NCI-H2107 treated with DMSO at 0.1 percent for 48 hours (cell line): Measurements from ENCODE around the gene TBC1D3L.
"Not testable (repeated sequence)": the region's sequence is repeated elsewhere in the genome, so short reads cannot be mapped to it uniquely, and the experiment has no call there.

Experiments used
- DNase-seq: peaks from one replicate; lab custom pipeline; 2025; ENCODE audit not compliant: unreplicated experiment; lab: John Stamatoyannopoulos, UW

TBC1D3L gene

DNA sequence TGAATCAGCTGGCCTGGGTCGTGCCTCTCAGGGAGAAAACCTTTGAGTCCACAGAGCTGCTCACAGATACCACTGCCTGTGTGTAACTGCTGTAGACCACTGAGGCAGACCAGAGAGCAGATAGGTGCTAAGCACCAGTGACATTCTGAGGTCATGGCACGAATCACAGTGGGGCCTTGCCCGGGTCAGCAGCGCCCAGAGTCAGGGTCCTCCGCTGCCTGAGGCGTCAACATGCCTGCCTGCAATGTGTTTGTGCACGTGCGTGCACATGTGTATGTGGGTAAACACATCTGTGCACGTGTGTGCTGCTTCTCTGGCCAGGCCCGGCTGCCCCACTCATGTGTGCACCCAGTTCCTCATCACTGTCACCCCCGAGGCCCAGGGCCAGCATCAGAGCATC lies at the start of gene TBC1D3L:
Gene TBC1D3L (minus strand): TSS at position 101 of the 400 bp plus-strand sequence. CDS start 1,540 bp downstream, outside the sequence.
- not testable (repeated sequence) for DNase-seq

DNA sequence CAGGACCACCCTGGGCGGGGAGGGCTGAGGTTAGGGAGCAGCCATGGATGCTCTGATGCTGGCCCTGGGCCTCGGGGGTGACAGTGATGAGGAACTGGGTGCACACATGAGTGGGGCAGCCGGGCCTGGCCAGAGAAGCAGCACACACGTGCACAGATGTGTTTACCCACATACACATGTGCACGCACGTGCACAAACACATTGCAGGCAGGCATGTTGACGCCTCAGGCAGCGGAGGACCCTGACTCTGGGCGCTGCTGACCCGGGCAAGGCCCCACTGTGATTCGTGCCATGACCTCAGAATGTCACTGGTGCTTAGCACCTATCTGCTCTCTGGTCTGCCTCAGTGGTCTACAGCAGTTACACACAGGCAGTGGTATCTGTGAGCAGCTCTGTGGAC lies 14.8 kb upstream of the TBC1D3L start, which contains the start of gene TBC1D3D:
Gene TBC1D3D (plus strand): TSS at position 301 of the 400 bp plus-strand sequence. CDS start 1,585 bp downstream, outside the sequence.
- DNase-seq: not testable (repeated sequence)
